Tibial nerve (tissue), 4 donors: Measurements from ENCODE around the gene ATP8A1.

Experiments used
- CTCF ChIP-seq, 5 experiments: fragments of 200-600 bp in 3 of 5; fragments of 450-650 bp in 2 of 5; sonication (generic) in 3 of 5; IDR thresholded peaks; one replicate each; pipeline ENCODE4 v1.5.1; 2016 to 2019; ENCODE audit warnings: antibody characterized with exemption in 5 of 5, mild to moderate bottlenecking in 3 of 5, moderate library complexity in 2 of 5
- EP300 ChIP-seq, 2 donors: sonication (generic); formaldehyde crosslinking; IDR thresholded peaks; one replicate each; pipeline ENCODE4 v1.6.1; 2017; ENCODE audit warnings: antibody characterized with exemption in 2 of 2, mild to moderate bottlenecking in 1 of 2
- POLR2A ChIP-seq, 2 donors: fragments of 450-650 bp; IDR thresholded peaks; one replicate each; pipeline ENCODE4 v1.6.1; 2017; ENCODE audit warnings: antibody characterized with exemption in 2 of 2, mild to moderate bottlenecking in 2 of 2, moderate library complexity in 2 of 2

GRCh38 chr4:42385516-42385915 lies 271.4 kb downstream of the ATP8A1 start:
- no peak for TF ChIP-seq EP300 (IDR thresholded peaks at IDR 0.05)
- no peak for TF ChIP-seq POLR2A (IDR thresholded peaks at IDR 0.05)
- no peak for TF ChIP-seq CTCF (IDR thresholded peaks at IDR 0.05)
